Type B pancreatic cell (in vitro differentiated cells): ENCODE results near the gene PRKACG. TPM values are rescaled to one million over a fixed set of nuclear protein-coding genes. Genes with fewer than 3 reads are reported as not detected.

Experiments
- DNase-seq: peaks from one replicate; pipeline ENCODE4 v3.0.0; 2021; ENCODE audit warnings: mixed read lengths; ENCODE audit not compliant: unreplicated experiment; ENCODE audit errors: extremely low spot score
- H3K27ac Mint-ChIP-seq: 2 replicates; pipeline ENCODE4 v1.8.0; 2021; ENCODE audit warnings: mild to moderate bottlenecking, mixed read lengths
- H3K27me3 Mint-ChIP-seq: 2 replicates; pipeline ENCODE4 v1.8.0; 2021; ENCODE audit warnings: mixed read lengths
- H3K36me3 Mint-ChIP-seq: 2 replicates; pipeline ENCODE4 v1.8.0; 2021; ENCODE audit warnings: mixed read lengths
- H3K4me1 Mint-ChIP-seq: one replicate; pipeline ENCODE4 v1.8.0; 2021; ENCODE audit warnings: mixed read lengths; ENCODE audit not compliant: unreplicated experiment
- H3K4me3 Mint-ChIP-seq: 2 replicates; pipeline ENCODE4 v1.8.0; 2021; ENCODE audit warnings: mild to moderate bottlenecking, mixed read lengths
- H3K9me3 Mint-ChIP-seq: 2 replicates; pipeline ENCODE4 v1.8.0; 2021; ENCODE audit warnings: mixed read lengths
- CTCF ChIP-seq: fragments of 200-600 bp; sonication (generic); conservative IDR thresholded peaks from 2 replicates; pipeline ENCODE4 v1.5.0; 2021; ENCODE audit warnings: antibody characterized with exemption, mild to moderate bottlenecking
- total RNA-seq: library from RNA; stranded (reverse); gene quantifications from 2 replicates; pipeline ENCODE4 v1.2.1, GENCODE V29; 2021; ENCODE audit warnings: low replicate concordance

PRKACG gene
- total RNA-seq, 1 donor from 2014 or later, result not detected

GRCh38 chr9:69013382-69013727, 558 bp downstream of the PRKACG start:
- H3K27me3 Mint-ChIP-seq, result no peaks in the 10 kb centered on the region
- no peak for DNase-seq
- H3K4me1 Mint-ChIP-seq, result no peaks in the 10 kb centered on the region
- TF ChIP-seq CTCF, result no peak
- no peaks in the 10 kb centered on the region for H3K36me3 Mint-ChIP-seq
- no peak overlapping the region for H3K27ac Mint-ChIP-seq
- H3K9me3 Mint-ChIP-seq, result no peaks in the 10 kb centered on the region
- H3K4me3 Mint-ChIP-seq, result no peak overlapping the region

GRCh38 chr9:69012696-69013381, 1.1 kb downstream of the PRKACG start:
- Mint-ChIP-seq H3K4me1 (no peaks in the 10 kb centered on the region), H3K9me3 (no peaks in the 10 kb centered on the region), H3K4me3 (no peak overlapping the region), H3K27me3 (no peaks in the 10 kb centered on the region), H3K36me3 (no peaks in the 10 kb centered on the region), H3K27ac (no peak overlapping the region)
- no peak for DNase-seq
- TF ChIP-seq CTCF, result no peak

- no peak for DNase-seq
These were observed 4.2 kb downstream of the PRKACG start for GRCh38 chr9:69009708-69010107.

GRCh38 chr9:69004836-69005235, 9.1 kb downstream of the PRKACG start:
- no peak overlapping the region for H3K4me3 Mint-ChIP-seq
- DNase-seq, result no peak
- TF ChIP-seq CTCF, result no peak
- no peaks in the 10 kb centered on the region for H3K36me3 Mint-ChIP-seq
- no peaks in the 10 kb centered on the region for H3K4me1 Mint-ChIP-seq
- H3K9me3 Mint-ChIP-seq, result no peaks in the 10 kb centered on the region
- H3K27me3 Mint-ChIP-seq, result peaks cover under 1% of the 10 kb centered on the region
- no peak overlapping the region for H3K27ac Mint-ChIP-seq

More at GRCh38 chr9:69009708-69010107, 4.2 kb downstream of the PRKACG start:
- H3K4me3 Mint-ChIP-seq, result no peak overlapping the region
- no peaks in the 10 kb centered on the region for H3K27me3 Mint-ChIP-seq
- no peak for TF ChIP-seq CTCF
- H3K27ac Mint-ChIP-seq, result no peak overlapping the region
- no peaks in the 10 kb centered on the region for H3K9me3 Mint-ChIP-seq
- H3K36me3 Mint-ChIP-seq, result no peaks in the 10 kb centered on the region
- H3K4me1 Mint-ChIP-seq, result no peaks in the 10 kb centered on the region

- Mint-ChIP-seq H3K27me3 (peaks cover 5% of the 10 kb centered on the region), H3K4me1 (peaks cover 7% of the 10 kb centered on the region), H3K4me3 (no peak overlapping the region), H3K27ac (no peak overlapping the region), H3K36me3 (no peaks in the 10 kb centered on the region), H3K9me3 (no peaks in the 10 kb centered on the region)
- no peak for TF ChIP-seq CTCF
- DNase-seq, result no peak
These were observed 10.9 kb downstream of the PRKACG start for GRCh38 chr9:69003051-69003450.

- peaks cover 5% of the 10 kb centered on the region for H3K27me3 Mint-ChIP-seq
- H3K4me1 Mint-ChIP-seq, result peaks cover 8% of the 10 kb centered on the region
- no peak overlapping the region for H3K4me3 Mint-ChIP-seq
- no peaks in the 10 kb centered on the region for H3K9me3 Mint-ChIP-seq
- H3K27ac Mint-ChIP-seq, result no peak overlapping the region
- H3K36me3 Mint-ChIP-seq, result no peaks in the 10 kb centered on the region
- TF ChIP-seq CTCF, result no peak
- no peak for DNase-seq
These were observed 12.0 kb downstream of the PRKACG start for GRCh38 chr9:69001921-69002320.
